ENCODE data around the gene TNS3. TPM values are rescaled to one million over a fixed set of nuclear protein-coding genes. Genes with fewer than 3 reads are reported as not detected.

The TNS3 gene
- total RNA-seq, 4 donors from 2014 or later, result 27.2 to 110 (median 47.5) TPM

DNA sequence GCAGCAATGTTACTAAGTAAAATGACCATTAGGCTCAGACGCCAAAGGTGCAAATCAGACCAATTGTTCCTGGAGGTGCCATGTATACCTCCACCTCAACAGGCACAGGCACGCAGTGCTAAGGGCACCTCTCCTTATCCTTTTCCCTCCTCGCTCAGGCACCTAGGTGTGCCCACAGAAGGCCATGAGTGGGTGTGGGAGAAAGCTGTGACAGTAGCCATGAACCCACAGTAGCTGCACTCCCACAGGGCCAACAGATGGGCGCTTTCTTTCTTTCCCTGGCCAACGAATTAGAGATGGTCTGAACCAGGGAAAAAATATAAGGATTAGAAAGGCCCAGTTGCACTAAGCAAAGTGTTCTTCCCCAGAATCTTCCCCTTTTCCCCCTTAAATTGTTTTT lies 15.5 kb upstream of the TNS3 start:
- Histone ChIP-seq H3K4me1 (no peaks in the 10 kb centered on the region), H3K27ac (no peak overlapping the region)
- intact Hi-C loops (cut with DNase I; ENCODE audit: low total_unique reads), result no loop called here

GRCh38 chr7:47596502-47597202 lies 14.7 kb upstream of the TNS3 start:
- intact Hi-C loops (cut with DNase I; ENCODE audit: low total_unique reads), result no loop called here
- peak in 1 of 2 donors; percentile 55 for DNase-seq
- H3K4me1 ChIP-seq, result peaks cover 0 to 3% of the 10 kb centered on the region in 2 donors
- no peaks in the 10 kb centered on the region for H3K9me3 ChIP-seq
- TF ChIP-seq CTCF (IDR thresholded peaks at IDR 0.05) (no peak), POLR2A (IDR thresholded peaks at IDR 0.05) (no peak)
- no peaks in the 10 kb centered on the region for H3K27me3 ChIP-seq
- no peak overlapping the region for H3K4me3 ChIP-seq
- H3K36me3 ChIP-seq, result no peaks in the 10 kb centered on the region
- no peak overlapping the region for H3K27ac ChIP-seq

More for the DNA sequence above, 15.5 kb upstream of the TNS3 start:
- no peak for DNase-seq
- Histone ChIP-seq H3K36me3 (no peaks in the 10 kb centered on the region), H3K4me3 (no peak overlapping the region), H3K27me3 (no peaks in the 10 kb centered on the region), H3K9me3 (no peaks in the 10 kb centered on the region)
- TF ChIP-seq CTCF (IDR thresholded peaks at IDR 0.05) (no peak), POLR2A (IDR thresholded peaks at IDR 0.05) (no peak)

- intact Hi-C loops (cut with DNase I; ENCODE audit: low total_unique reads), result no loop called here
- no peaks in the 10 kb centered on the region for H3K9me3 ChIP-seq
Observed at GRCh38 chr7:47594406-47594805, 12.5 kb upstream of the TNS3 start.

GRCh38 chr7:47591655-47592572 lies 10.0 kb upstream of the TNS3 start:
- H3K36me3 ChIP-seq, result no peaks in the 10 kb centered on the region
- H3K9me3 ChIP-seq, result no peaks in the 10 kb centered on the region
- peak overlapping the region; percentile 57 to 62 for H3K27ac ChIP-seq
- DNase-seq, result no peak
- no peak for TF ChIP-seq CTCF (IDR thresholded peaks at IDR 0.05)
- TF ChIP-seq POLR2A (IDR thresholded peaks at IDR 0.05), result no peak
- no peaks in the 10 kb centered on the region for H3K27me3 ChIP-seq
- H3K4me3 ChIP-seq, result no peak overlapping the region
- H3K4me1 ChIP-seq, result peaks cover 0 to 7% of the 10 kb centered on the region in 2 donors
- intact Hi-C loops (cut with DNase I; ENCODE audit: low total_unique reads), result no loop called here

More at GRCh38 chr7:47594406-47594805, 12.5 kb upstream of the TNS3 start:
- Histone ChIP-seq H3K27ac (no peak overlapping the region), H3K36me3 (no peaks in the 10 kb centered on the region), H3K4me3 (no peak overlapping the region), H3K4me1 (peaks cover 0 to 7% of the 10 kb centered on the region in 2 donors), H3K27me3 (no peaks in the 10 kb centered on the region)
- TF ChIP-seq CTCF (IDR thresholded peaks at IDR 0.05) (no peak), POLR2A (IDR thresholded peaks at IDR 0.05) (no peak)
- no peak for DNase-seq

Data from uterus (tissue), 4 donors.